GM23338 (cell line): ENCODE results near the gene SERBP1.

ENCODE experiments used
- EZH2 ChIP-seq: fragments of 200-600 bp; sonication (generic); IDR thresholded peaks from one replicate; pipeline ENCODE4 v1.8.0; 2017; ENCODE audit warnings: antibody characterized with exemption, mild to moderate bottlenecking, low read depth; ENCODE audit not compliant: unreplicated experiment
- EZH2phosphoT487 ChIP-seq: fragments of 200-600 bp; sonication (generic); IDR thresholded peaks from one replicate; pipeline ENCODE4 v1.8.1; 2018; ENCODE audit warnings: antibody characterized with exemption; ENCODE audit not compliant: unreplicated experiment
- POLR2AphosphoS5 ChIP-seq: IDR thresholded peaks from 2 replicates; pipeline ENCODE4 v1.6.1; 2016; ENCODE audit warnings: antibody characterized with exemption, low read depth
- ZNF114 ChIP-seq: fragments of 250-450 bp; sonication (Bioruptor Pico); IDR thresholded peaks from 2 replicates; pipeline ENCODE4 v1.5.0; 2020; ENCODE audit warnings: mild to moderate bottlenecking, moderate library complexity
- TF ChIP-seq, protein P1 (sequence below), 2 experiments: fragments of 200-600 bp in 1 of 2; sonication (generic) in 1 of 2; conservative IDR thresholded peaks; 2 replicates each; pipeline versions ENCODE4 v1.5.1 to v1.6.1; 2016 to 2017; ENCODE audit warnings: antibody characterized with exemption in 2 of 2, low read depth in 2 of 2, mild to moderate bottlenecking in 2 of 2, moderate library complexity in 1 of 2
- TF ChIP-seq, protein P2 (sequence below): IDR thresholded peaks from one replicate; pipeline ENCODE4 v1.6.1; 2018; ENCODE audit warnings: antibody characterized with exemption; ENCODE audit not compliant: unreplicated experiment

- TF ChIP-seq, protein P1, sequence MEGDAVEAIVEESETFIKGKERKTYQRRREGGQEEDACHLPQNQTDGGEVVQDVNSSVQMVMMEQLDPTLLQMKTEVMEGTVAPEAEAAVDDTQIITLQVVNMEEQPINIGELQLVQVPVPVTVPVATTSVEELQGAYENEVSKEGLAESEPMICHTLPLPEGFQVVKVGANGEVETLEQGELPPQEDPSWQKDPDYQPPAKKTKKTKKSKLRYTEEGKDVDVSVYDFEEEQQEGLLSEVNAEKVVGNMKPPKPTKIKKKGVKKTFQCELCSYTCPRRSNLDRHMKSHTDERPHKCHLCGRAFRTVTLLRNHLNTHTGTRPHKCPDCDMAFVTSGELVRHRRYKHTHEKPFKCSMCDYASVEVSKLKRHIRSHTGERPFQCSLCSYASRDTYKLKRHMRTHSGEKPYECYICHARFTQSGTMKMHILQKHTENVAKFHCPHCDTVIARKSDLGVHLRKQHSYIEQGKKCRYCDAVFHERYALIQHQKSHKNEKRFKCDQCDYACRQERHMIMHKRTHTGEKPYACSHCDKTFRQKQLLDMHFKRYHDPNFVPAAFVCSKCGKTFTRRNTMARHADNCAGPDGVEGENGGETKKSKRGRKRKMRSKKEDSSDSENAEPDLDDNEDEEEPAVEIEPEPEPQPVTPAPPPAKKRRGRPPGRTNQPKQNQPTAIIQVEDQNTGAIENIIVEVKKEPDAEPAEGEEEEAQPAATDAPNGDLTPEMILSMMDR (conservative IDR thresholded peaks at IDR 0.05; ENCODE audit: low read depth in 2 of 2) = no peak
- TF ChIP-seq EZH2phosphoT487 (no peak), POLR2AphosphoS5 (no peak), EZH2 (no peak), ZNF114 (CRISPR knock-in tag) (no peak)
- TF ChIP-seq, protein P2, sequence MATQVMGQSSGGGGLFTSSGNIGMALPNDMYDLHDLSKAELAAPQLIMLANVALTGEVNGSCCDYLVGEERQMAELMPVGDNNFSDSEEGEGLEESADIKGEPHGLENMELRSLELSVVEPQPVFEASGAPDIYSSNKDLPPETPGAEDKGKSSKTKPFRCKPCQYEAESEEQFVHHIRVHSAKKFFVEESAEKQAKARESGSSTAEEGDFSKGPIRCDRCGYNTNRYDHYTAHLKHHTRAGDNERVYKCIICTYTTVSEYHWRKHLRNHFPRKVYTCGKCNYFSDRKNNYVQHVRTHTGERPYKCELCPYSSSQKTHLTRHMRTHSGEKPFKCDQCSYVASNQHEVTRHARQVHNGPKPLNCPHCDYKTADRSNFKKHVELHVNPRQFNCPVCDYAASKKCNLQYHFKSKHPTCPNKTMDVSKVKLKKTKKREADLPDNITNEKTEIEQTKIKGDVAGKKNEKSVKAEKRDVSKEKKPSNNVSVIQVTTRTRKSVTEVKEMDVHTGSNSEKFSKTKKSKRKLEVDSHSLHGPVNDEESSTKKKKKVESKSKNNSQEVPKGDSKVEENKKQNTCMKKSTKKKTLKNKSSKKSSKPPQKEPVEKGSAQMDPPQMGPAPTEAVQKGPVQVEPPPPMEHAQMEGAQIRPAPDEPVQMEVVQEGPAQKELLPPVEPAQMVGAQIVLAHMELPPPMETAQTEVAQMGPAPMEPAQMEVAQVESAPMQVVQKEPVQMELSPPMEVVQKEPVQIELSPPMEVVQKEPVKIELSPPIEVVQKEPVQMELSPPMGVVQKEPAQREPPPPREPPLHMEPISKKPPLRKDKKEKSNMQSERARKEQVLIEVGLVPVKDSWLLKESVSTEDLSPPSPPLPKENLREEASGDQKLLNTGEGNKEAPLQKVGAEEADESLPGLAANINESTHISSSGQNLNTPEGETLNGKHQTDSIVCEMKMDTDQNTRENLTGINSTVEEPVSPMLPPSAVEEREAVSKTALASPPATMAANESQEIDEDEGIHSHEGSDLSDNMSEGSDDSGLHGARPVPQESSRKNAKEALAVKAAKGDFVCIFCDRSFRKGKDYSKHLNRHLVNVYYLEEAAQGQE = no peak
Observed at GRCh38 chr1:67372136-67372535, 58.1 kb downstream of the SERBP1 start.
